ENCODE results near the gene PPP1R10. TPM values are rescaled to one million over a fixed set of nuclear protein-coding genes. Genes with fewer than 3 reads are reported as not detected.

PPP1R10 gene
- total RNA-seq, 1 donor from 2014 or later = 38.6 TPM

- peaks cover 6% of the 10 kb centered on the region for H3K36me3 ChIP-seq
- peak within 1 kb of the TSS; percentile 87 for H3K4me3 ChIP-seq
- Mint-ChIP-seq H3K27ac (peak within 1 kb of the TSS; percentile 100), H3K36me3 (peaks cover 22% of the 10 kb centered on the region), H3K27me3 (ENCODE audit: insufficient read depth, low read depth) (peaks cover 3% of the 10 kb centered on the region), H3K4me1 (peaks cover 23% of the 10 kb centered on the region), H3K4me3 (peak within 1 kb of the TSS; percentile 99), H3K9me3 (no peaks in the 10 kb centered on the region)
- H3K9me3 ChIP-seq (ENCODE audit: low read depth) = no peaks in the 10 kb centered on the region
- TF ChIP-seq CTCF (IDR thresholded peaks at IDR 0.05) = no peak
- no peak for TF ChIP-seq EZH2phosphoT487 (IDR thresholded peaks at IDR 0.05)
- TF ChIP-seq EZH2 (IDR thresholded peaks at IDR 0.05) = no peak
- no peaks in the 10 kb centered on the region for H3K27me3 ChIP-seq
- H2AFZ ChIP-seq (replicated peaks) = peak within 1 kb of the TSS; percentile 98
- H3K4me1 ChIP-seq = peaks cover 6% of the 10 kb centered on the region
- peaks cover 16% of the 10 kb centered on the region for H4K20me1 ChIP-seq (ENCODE audit: low read depth)
- H3F3A ChIP-seq (ENCODE audit: low read depth) = peaks cover 26% of the 10 kb centered on the region
- peak; percentile 95 for DNase-seq (ENCODE audit: low spot score)
- peak within 1 kb of the TSS; percentile 84 for H3K4me2 ChIP-seq
- H3K79me2 ChIP-seq (ENCODE audit: low read depth) = peaks cover 46% of the 10 kb centered on the region
- H3K9ac ChIP-seq = peak within 1 kb of the TSS; percentile 58
- peak within 1 kb of the TSS; percentile 85 for H3K27ac ChIP-seq
Measured at GRCh38 chr6:30556906-30557682, 59.9 kb downstream of the PPP1R10 start, which contains the start of gene PRR3. PRR3 (plus strand) TSS chr6:30557295; CDS start chr6:30557345, 50 bp downstream.

- no peaks in the 10 kb centered on the region for H3K9me3 Mint-ChIP-seq
- peaks cover 22% of the 10 kb centered on the region for H3K36me3 Mint-ChIP-seq
- peak within 1 kb of the TSS; percentile 58 for H3K9ac ChIP-seq
- H3K27me3 Mint-ChIP-seq (ENCODE audit: insufficient read depth, low read depth) = peaks cover 3% of the 10 kb centered on the region
- H3F3A ChIP-seq (ENCODE audit: low read depth) = peaks cover 26% of the 10 kb centered on the region
- H3K9me3 ChIP-seq (ENCODE audit: low read depth) = no peaks in the 10 kb centered on the region
- peak within 1 kb of the TSS; percentile 99 for H3K4me3 Mint-ChIP-seq
- H3K4me1 Mint-ChIP-seq = peaks cover 23% of the 10 kb centered on the region
- no peaks in the 10 kb centered on the region for H3K27me3 ChIP-seq
- peak within 1 kb of the TSS; percentile 98 for H2AFZ ChIP-seq (replicated peaks)
- peaks cover 6% of the 10 kb centered on the region for H3K36me3 ChIP-seq
- peak; percentile 17 for TF ChIP-seq EZH2 (IDR thresholded peaks at IDR 0.05)
- TF ChIP-seq EZH2phosphoT487 (IDR thresholded peaks at IDR 0.05) = no peak
- TF ChIP-seq CTCF (IDR thresholded peaks at IDR 0.05) = peak; percentile 13
- peaks cover 6% of the 10 kb centered on the region for H3K4me1 ChIP-seq
- H3K27ac ChIP-seq = peak within 1 kb of the TSS; percentile 85
- peak; percentile 93 for DNase-seq (ENCODE audit: low spot score)
- H3K27ac Mint-ChIP-seq = peak within 1 kb of the TSS; percentile 100
- H4K20me1 ChIP-seq (ENCODE audit: low read depth) = peaks cover 16% of the 10 kb centered on the region
- H3K4me2 ChIP-seq = peak within 1 kb of the TSS; percentile 84
- peak within 1 kb of the TSS; percentile 87 for H3K4me3 ChIP-seq
- H3K79me2 ChIP-seq (ENCODE audit: low read depth) = peaks cover 46% of the 10 kb centered on the region
Measured at GRCh38 chr6:30556066-30556905, 60.8 kb downstream of the PPP1R10 start, which contains the start of gene GNL1. GNL1 (minus strand) TSS chr6:30556489; CDS start chr6:30556203, 286 bp downstream.

GRCh38 chr6:30555816-30556065 lies 61.3 kb downstream of the PPP1R10 start:
- TF ChIP-seq EZH2phosphoT487 (IDR thresholded peaks at IDR 0.05) (no peak), CTCF (IDR thresholded peaks at IDR 0.05) (no peak), EZH2 (IDR thresholded peaks at IDR 0.05) (no peak)
- H3F3A ChIP-seq (ENCODE audit: low read depth) = peaks cover 26% of the 10 kb centered on the region
- no peaks in the 10 kb centered on the region for H3K27me3 ChIP-seq
- no peak overlapping the region for H3K9ac ChIP-seq
- peaks cover 46% of the 10 kb centered on the region for H3K79me2 ChIP-seq (ENCODE audit: low read depth)
- peak overlapping the region; percentile 98 for H2AFZ ChIP-seq (replicated peaks)
- peak overlapping the region; percentile 99 for H3K4me3 Mint-ChIP-seq
- no peak for DNase-seq (ENCODE audit: low spot score)
- no peaks in the 10 kb centered on the region for H3K9me3 ChIP-seq (ENCODE audit: low read depth)
- H3K27ac ChIP-seq = peak overlapping the region; percentile 85
- H3K9me3 Mint-ChIP-seq = no peaks in the 10 kb centered on the region
- peaks cover 3% of the 10 kb centered on the region for H3K27me3 Mint-ChIP-seq (ENCODE audit: insufficient read depth, low read depth)
- peaks cover 16% of the 10 kb centered on the region for H4K20me1 ChIP-seq (ENCODE audit: low read depth)
- no peak overlapping the region for H3K27ac Mint-ChIP-seq
- H3K36me3 Mint-ChIP-seq = peaks cover 25% of the 10 kb centered on the region
- H3K36me3 ChIP-seq = peaks cover 6% of the 10 kb centered on the region
- H3K4me2 ChIP-seq = peak overlapping the region; percentile 84
- H3K4me3 ChIP-seq = peak overlapping the region; percentile 87
- peaks cover 6% of the 10 kb centered on the region for H3K4me1 ChIP-seq
- H3K4me1 Mint-ChIP-seq = peaks cover 23% of the 10 kb centered on the region
